MCF 10A (cell line): Measurements from ENCODE around the gene DDC. TPM values are rescaled to one million over a fixed set of nuclear protein-coding genes. Genes with fewer than 3 reads are reported as not detected.

Experiments
- BruUV-seq: library from RNA; stranded (reverse); fragments of 400-500 nt; replicated peaks from 2 replicates; lab custom pipeline; 2021; lab: Mats Ljungman, UMichigan
- CTCF ChIA-PET: fragments of 300-600 bp; sonication (Branson Sonifier 250); formaldehyde crosslinking; extraction: SDS; loops from one replicate; lab custom pipeline; 2021; ENCODE audit warnings: antibody characterized with exemption, inconsistent platforms; lab: Yijun Ruan, JAX
- POLR2A ChIA-PET: fragments of 300-600, 350-650 bp; sonication (Branson Sonifier 250); formaldehyde crosslinking; extraction: SDS; loops from one replicate; lab custom pipeline; 2020; ENCODE audit warnings: antibody characterized with exemption, inconsistent platforms; lab: Yijun Ruan, JAX
- DNase-seq: peaks from one replicate; pipeline ENCODE4 v3.0.0-alpha.2; 2018; ENCODE audit not compliant: unreplicated experiment
- H3K27ac Mint-ChIP-seq: one replicate; pipeline ENCODE4 v1.8.0; 2022; ENCODE audit warnings: mild to moderate bottlenecking, low read depth, mixed read lengths; ENCODE audit not compliant: unreplicated experiment
- H3K27me3 Mint-ChIP-seq: one replicate; pipeline ENCODE4 v1.8.0; 2022; ENCODE audit warnings: mixed read lengths; ENCODE audit not compliant: insufficient read depth, unreplicated experiment
- H3K36me3 Mint-ChIP-seq: one replicate; pipeline ENCODE4 v1.8.0; 2022; ENCODE audit warnings: mild to moderate bottlenecking, moderate library complexity, mixed read lengths; ENCODE audit not compliant: insufficient read depth, unreplicated experiment
- H3K4me1 Mint-ChIP-seq: one replicate; pipeline ENCODE4 v1.8.0; 2022; ENCODE audit warnings: mixed read lengths; ENCODE audit not compliant: insufficient read depth, unreplicated experiment
- H3K4me3 Mint-ChIP-seq: one replicate; pipeline ENCODE4 v1.8.0; 2022; ENCODE audit warnings: mild to moderate bottlenecking, moderate library complexity, mixed read lengths; ENCODE audit not compliant: unreplicated experiment
- H3K9me3 Mint-ChIP-seq: one replicate; pipeline ENCODE4 v1.8.0; 2022; ENCODE audit warnings: mixed read lengths; ENCODE audit not compliant: unreplicated experiment
- intact Hi-C: fragments of 100-400 bp; cut with micrococcal nuclease; formaldehyde crosslinking; loops from 2 replicates; pipeline ENCODE4 v1.14.1; 2022
- total RNA-seq: library from RNA; stranded (reverse); gene quantifications from 2 replicates; pipeline ENCODE4 v1.2.3, GENCODE V29; 2022
- TF ChIP-seq, protein P1 (sequence below): fragments of 200-600 bp; IDR thresholded peaks from one replicate; pipeline ENCODE4 v1.8.0; 2022; ENCODE audit warnings: antibody characterized with exemption, mild to moderate bottlenecking; ENCODE audit not compliant: unreplicated experiment

DDC gene
- total RNA-seq, 1 experiment from 2014 or later = 0.79 TPM

DNA sequence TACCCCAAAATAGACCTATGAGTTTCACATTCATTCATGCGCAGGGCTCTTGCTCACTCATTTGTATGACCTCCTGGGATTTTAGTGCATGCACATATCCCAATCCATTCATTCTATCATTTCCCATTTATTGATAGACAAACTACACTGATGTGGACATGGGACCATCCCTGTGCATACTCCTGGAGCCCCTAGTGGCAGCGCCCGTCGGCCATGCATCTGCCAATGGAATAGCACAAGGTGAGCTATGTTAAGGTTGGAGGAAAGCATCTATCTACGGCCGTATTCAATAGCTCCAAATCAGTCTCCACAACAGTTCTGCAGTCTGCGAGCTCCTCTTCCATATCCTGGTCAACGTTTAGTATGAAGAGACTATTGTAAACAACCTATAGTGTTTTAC lies 83.3 kb downstream of the DDC start:
- DNase-seq = no peak
- no peak overlapping the region for H3K4me3 Mint-ChIP-seq
- no TSS peak for BruUV-seq
- no peaks in the 10 kb centered on the region for H3K36me3 Mint-ChIP-seq
- TF ChIP-seq, protein P1, sequence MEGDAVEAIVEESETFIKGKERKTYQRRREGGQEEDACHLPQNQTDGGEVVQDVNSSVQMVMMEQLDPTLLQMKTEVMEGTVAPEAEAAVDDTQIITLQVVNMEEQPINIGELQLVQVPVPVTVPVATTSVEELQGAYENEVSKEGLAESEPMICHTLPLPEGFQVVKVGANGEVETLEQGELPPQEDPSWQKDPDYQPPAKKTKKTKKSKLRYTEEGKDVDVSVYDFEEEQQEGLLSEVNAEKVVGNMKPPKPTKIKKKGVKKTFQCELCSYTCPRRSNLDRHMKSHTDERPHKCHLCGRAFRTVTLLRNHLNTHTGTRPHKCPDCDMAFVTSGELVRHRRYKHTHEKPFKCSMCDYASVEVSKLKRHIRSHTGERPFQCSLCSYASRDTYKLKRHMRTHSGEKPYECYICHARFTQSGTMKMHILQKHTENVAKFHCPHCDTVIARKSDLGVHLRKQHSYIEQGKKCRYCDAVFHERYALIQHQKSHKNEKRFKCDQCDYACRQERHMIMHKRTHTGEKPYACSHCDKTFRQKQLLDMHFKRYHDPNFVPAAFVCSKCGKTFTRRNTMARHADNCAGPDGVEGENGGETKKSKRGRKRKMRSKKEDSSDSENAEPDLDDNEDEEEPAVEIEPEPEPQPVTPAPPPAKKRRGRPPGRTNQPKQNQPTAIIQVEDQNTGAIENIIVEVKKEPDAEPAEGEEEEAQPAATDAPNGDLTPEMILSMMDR = no peak
- H3K27ac Mint-ChIP-seq = no peak overlapping the region
- no peaks in the 10 kb centered on the region for H3K4me1 Mint-ChIP-seq
- CTCF ChIA-PET = interaction anchor here (0.6 to 1.2 kb wide), 2 partner anchors 24 to 53 kb away, joined by 3 to 4 read pairs; no protein-coding TSS in a partner anchor
- POLR2A ChIA-PET = no interaction called here
- intact Hi-C loops = no loop called here
- no peaks in the 10 kb centered on the region for H3K9me3 Mint-ChIP-seq
- H3K27me3 Mint-ChIP-seq = no peaks in the 10 kb centered on the region

DNA sequence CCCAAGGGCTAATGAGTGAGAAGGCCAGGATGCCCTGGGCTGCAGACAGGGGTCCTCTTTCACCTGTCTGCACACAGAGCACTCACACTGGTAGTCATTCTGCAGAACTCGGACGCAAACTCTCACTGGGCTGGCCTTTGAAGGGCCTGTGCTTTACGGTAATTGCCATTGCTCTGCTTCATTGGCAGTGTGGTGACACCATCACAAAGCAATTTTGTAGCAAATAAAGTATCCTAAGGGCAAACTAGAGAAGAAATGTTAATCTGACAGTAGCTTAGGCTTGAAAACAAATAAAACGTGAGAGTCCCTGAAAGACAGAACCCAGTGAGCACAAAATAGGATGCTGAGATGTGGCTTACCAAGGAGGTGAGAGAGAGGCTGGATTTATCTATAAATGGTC lies 84.4 kb downstream of the DDC start:
- H3K9me3 Mint-ChIP-seq = no peaks in the 10 kb centered on the region
- H3K36me3 Mint-ChIP-seq = no peaks in the 10 kb centered on the region
- no peak overlapping the region for H3K27ac Mint-ChIP-seq
- ChIA-PET POLR2A (no interaction called here), CTCF (interaction anchor here (1.2 to 1.3 kb wide), 2 partner anchors 13 to 54 kb away, joined by 3 to 10 read pairs; no protein-coding TSS in a partner anchor)
- DNase-seq = no peak
- BruUV-seq = no TSS peak
- intact Hi-C loops = no loop called here
- H3K4me1 Mint-ChIP-seq = no peaks in the 10 kb centered on the region
- no peaks in the 10 kb centered on the region for H3K27me3 Mint-ChIP-seq
- TF ChIP-seq, protein P1 = no peak
- no peak overlapping the region for H3K4me3 Mint-ChIP-seq

GRCh38 chr7:50479743-50480517 lies 85.3 kb downstream of the DDC start:
- Mint-ChIP-seq H3K4me1 (peaks cover 1% of the 10 kb centered on the region), H3K36me3 (no peaks in the 10 kb centered on the region), H3K9me3 (no peaks in the 10 kb centered on the region), H3K27ac (no peak overlapping the region), H3K4me3 (no peak overlapping the region), H3K27me3 (no peaks in the 10 kb centered on the region)
- CTCF ChIA-PET = interaction anchor here (1.3 kb wide), 1 partner anchor 12 kb away, joined by 10 read pairs; no protein-coding TSS in a partner anchor
- intact Hi-C loops = no loop called here
- no peak for DNase-seq
- TF ChIP-seq, protein P1 = no peak
- POLR2A ChIA-PET = no interaction called here
- BruUV-seq = no TSS peak

DNA sequence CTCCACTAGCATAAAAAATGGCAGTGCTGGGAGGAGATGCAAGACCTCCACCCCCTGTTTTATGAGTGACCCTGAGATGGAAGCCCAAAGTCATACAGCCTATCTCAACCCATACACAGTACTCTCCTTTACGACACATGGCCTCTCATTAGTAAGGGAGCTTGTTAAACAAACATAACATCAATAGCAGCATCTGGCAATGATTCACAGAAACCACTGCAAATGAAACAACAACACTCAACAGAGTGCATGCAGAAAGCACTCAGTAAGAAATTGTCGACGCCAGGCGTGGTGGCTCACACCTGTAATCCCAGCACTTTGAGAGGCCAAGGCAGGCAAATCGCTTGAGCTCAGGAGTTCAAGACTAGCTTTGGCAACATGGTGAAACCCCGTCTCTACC lies 87.6 kb downstream of the DDC start:
- Mint-ChIP-seq H3K36me3 (no peaks in the 10 kb centered on the region), H3K27ac (no peak overlapping the region), H3K27me3 (no peaks in the 10 kb centered on the region), H3K9me3 (no peaks in the 10 kb centered on the region), H3K4me1 (peaks cover 13% of the 10 kb centered on the region), H3K4me3 (no peak overlapping the region)
- BruUV-seq = no TSS peak
- ChIA-PET POLR2A (interaction anchor here (0.6 kb wide), 1 partner anchor 9 kb away, joined by 3 read pairs; no protein-coding TSS in a partner anchor), CTCF (interaction anchor here (0.6 to 2.0 kb wide), 6 partner anchors 10 to 683 kb away, joined by 3 to 15 read pairs (median 6); no protein-coding TSS in a partner anchor)
- no peak for DNase-seq
- TF ChIP-seq, protein P1 = no peak
- intact Hi-C loops = no loop called here
